HG03095 (cell line): ENCODE results near the gene FZD4.
A peak's percentile ranks its signal among the peaks of the same experiment; 100 is the strongest.
"Not testable (repeated sequence)": the region's sequence is repeated elsewhere in the genome, so short reads cannot be mapped to it uniquely, and the experiment has no call there.

ENCODE experiments used
- ATAC-seq: cut with Tn5 transposase; IDR thresholded peaks from one replicate; pipeline ENCODE4 v1.9.1; 2021; ENCODE audit warnings: moderate library complexity; ENCODE audit not compliant: unreplicated experiment

Gene FZD4

GRCh38 chr11:86955361-86956120 is at the start of gene FZD4:
TSS of gene FZD4 (minus strand) at chr11:86955395. CDS start at chr11:86955085, 310 bp downstream.
- ATAC-seq = peak; percentile 95

GRCh38 chr11:87004281-87004680 is 49.1 kb upstream of the FZD4 start:
- ATAC-seq = not testable (repeated sequence)

- ATAC-seq = no peak
Measured at GRCh38 chr11:87002918-87003317, 47.7 kb upstream of the FZD4 start.

GRCh38 chr11:86999859-87000753 is 44.9 kb upstream of the FZD4 start:
- ATAC-seq = no peak

- ATAC-seq = no peak
Measured at GRCh38 chr11:86999388-86999787, 44.2 kb upstream of the FZD4 start.

- ATAC-seq = no peak
Measured at GRCh38 chr11:86996953-86997570, 41.9 kb upstream of the FZD4 start.

- no peak for ATAC-seq
Measured at GRCh38 chr11:86993031-86993430, 37.8 kb upstream of the FZD4 start.

GRCh38 chr11:86992340-86992739 is 37.1 kb upstream of the FZD4 start:
- ATAC-seq = not testable (repeated sequence)

GRCh38 chr11:86991341-86991740 is 36.1 kb upstream of the FZD4 start:
- ATAC-seq = no peak

GRCh38 chr11:86990515-86990914 is 35.3 kb upstream of the FZD4 start:
- no peak for ATAC-seq

GRCh38 chr11:86990031-86990430 is 34.8 kb upstream of the FZD4 start:
- no peak for ATAC-seq

- no peak for ATAC-seq
Measured at GRCh38 chr11:86988351-86988881, 33.2 kb upstream of the FZD4 start.

GRCh38 chr11:86987679-86988078 is 32.5 kb upstream of the FZD4 start:
- no peak for ATAC-seq

GRCh38 chr11:86984701-86985100 is 29.5 kb upstream of the FZD4 start:
- no peak for ATAC-seq

GRCh38 chr11:86983021-86983488 is 27.9 kb upstream of the FZD4 start:
- no peak for ATAC-seq

GRCh38 chr11:86981777-86982540 is 26.8 kb upstream of the FZD4 start:
- ATAC-seq = no peak

GRCh38 chr11:86980086-86980796 is 25.0 kb upstream of the FZD4 start:
- no peak for ATAC-seq

- no peak for ATAC-seq
Measured at GRCh38 chr11:86978756-86979608, 23.8 kb upstream of the FZD4 start.

- no peak for ATAC-seq
Measured at GRCh38 chr11:86978247-86978646, 23.1 kb upstream of the FZD4 start.
